ENCODE measurements around the gene JAM3. TPM values are rescaled to one million over a fixed set of nuclear protein-coding genes. Genes with fewer than 3 reads are reported as not detected.
"Not testable (repeated sequence)": the region's sequence is repeated elsewhere in the genome, so short reads cannot be mapped to it uniquely, and the experiment has no call there.

JAM3 gene
- total and polyA plus RNA-seq, 2 of the 8 experiments (the other 6 are each of a cell fraction or from before 2014, with no cell fraction given), result 19.6 to 42.8 TPM

DNA sequence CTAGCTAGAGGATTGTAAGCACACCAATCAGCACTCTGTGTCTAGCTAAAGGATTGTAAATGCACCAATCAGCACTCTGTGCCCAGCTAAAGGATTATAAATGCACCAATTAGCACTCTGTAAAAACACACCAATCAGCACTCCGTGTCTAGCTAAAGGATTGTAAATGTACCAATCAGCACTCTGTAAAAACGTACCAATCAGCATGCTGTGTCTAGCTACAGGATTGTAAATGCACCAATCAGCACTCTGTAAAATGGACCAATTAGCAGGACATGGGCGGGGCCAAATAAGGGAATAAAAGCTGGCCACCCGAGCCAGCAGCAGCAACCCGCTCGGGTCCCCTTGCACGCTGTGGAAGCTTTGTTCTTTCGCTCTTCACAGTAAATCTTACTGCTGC lies 119.2 kb downstream of the JAM3 start:
- H3K4ac ChIP-seq (replicated peaks; ENCODE audit: insufficient read length, low read depth, low read length); H2BK12ac ChIP-seq (ENCODE audit: low read depth, low read length); H4K91ac ChIP-seq (replicated peaks; ENCODE audit: insufficient read length, low read length); H3K9ac ChIP-seq (replicated peaks in 1 of 4; ENCODE audit: extremely low read depth in 1 of 4, low read depth in 3 of 4, low read length in 3 of 4); H4K8ac ChIP-seq (ENCODE audit: extremely low read depth, insufficient read depth, low read length); H3K27ac ChIP-seq (ENCODE audit: low read depth, low read length); H2BK20ac ChIP-seq (ENCODE audit: low read length); FAIRE-seq; H3K4me1 ChIP-seq (replicated peaks in 1 of 4; ENCODE audit: control insufficient read depth in 3 of 4, insufficient read depth in 4 of 4, low read length in 3 of 4); H3K23ac ChIP-seq (ENCODE audit: insufficient read length); H2BK5ac ChIP-seq (ENCODE audit: low read depth, low read length); H2AFZ ChIP-seq (ENCODE audit: low read length); H3K27me3 ChIP-seq (replicated peaks in 1 of 4; ENCODE audit: control insufficient read depth in 3 of 4, extremely low read depth in 1 of 4, insufficient read depth in 3 of 4, low read length in 3 of 4); H3K4me2 ChIP-seq (ENCODE audit: insufficient read depth in 1 of 2, low read depth in 2 of 2, low read length in 2 of 2); H3K18ac ChIP-seq (ENCODE audit: extremely low read depth, low read length); H3K56ac ChIP-seq (replicated peaks; ENCODE audit: insufficient read length, low read depth, low read length); H2AK5ac ChIP-seq (ENCODE audit: low read depth, low read length); H3K4me3 ChIP-seq (ENCODE audit: extremely low read depth in 1 of 4, insufficient read depth in 2 of 4, low read depth in 3 of 4, low read length in 4 of 4); H3K79me2 ChIP-seq (ENCODE audit: control insufficient read depth in 1 of 2, insufficient read depth in 2 of 2, low read length in 2 of 2); H2BK15ac ChIP-seq (ENCODE audit: low read length); H4K5ac ChIP-seq (ENCODE audit: insufficient read length, low read depth, low read length); H4K20me1 ChIP-seq (replicated peaks in 1 of 2; ENCODE audit: control insufficient read depth in 1 of 2, insufficient read depth in 2 of 2, low read length in 2 of 2); DNase-seq (ENCODE audit: low read depth in 1 of 2, low spot score in 2 of 2); H3K79me1 ChIP-seq (ENCODE audit: low read depth, low read length); H3K23me2 ChIP-seq (ENCODE audit: low read depth, low read length); H3K9me3 ChIP-seq (ENCODE audit: insufficient read depth in 2 of 2, low read depth in 1 of 2, low read length in 1 of 2); H2BK120ac ChIP-seq (replicated peaks; ENCODE audit: low read depth, low read length); H3K14ac ChIP-seq (ENCODE audit: insufficient read length): not testable (repeated sequence)
- peaks cover 15 to 75% (median 53%) of the 10 kb centered on the region in 4 experiments for H3K36me3 ChIP-seq (ENCODE audit: control insufficient read depth in 2 of 4, insufficient read depth in 4 of 4, low read length in 3 of 4)
- POLR2A ChIA-PET (ENCODE audit: partially characterized antibody), result interaction anchor here (1.6 kb wide), 1 partner anchor 85 kb away, joined by 4 read pairs; no protein-coding TSS in a partner anchor
- WGBS, 2 experiments (ENCODE audit: extremely low coverage in 1 of 2, insufficient coverage in 1 of 2, insufficient read length in 1 of 2, insufficient replicate concordance in 2 of 2, low coverage in 1 of 2, low lambda C conversion rate in 2 of 2, missing lambda C conversion rate in 1 of 2), result 99% methylated on average over 8 of the region's 8 CpGs; no CpG with 5 or more reads in 1 of the 2 experiments
- TF ChIP-seq SP1 (IDR thresholded peaks at IDR 0.05; ENCODE audit: low read depth, low read length), result peak; percentile 40; the same call in 1 of the 2 replicates
- CTCF ChIA-PET (ENCODE audit: partially characterized antibody), result interaction anchor here (0.6 to 1.6 kb wide), 3 partner anchors 12 to 664 kb away, joined by 3 read pairs; no protein-coding TSS in a partner anchor

Data from H1 (cell line).